HepG2 (cell line): ENCODE results near the gene SENP5. TPM values are rescaled to one million over a fixed set of nuclear protein-coding genes. Genes with fewer than 3 reads are reported as not detected.

Source experiments
- AGO2 ChIP-seq: fragments of 200-400 bp; formaldehyde crosslinking; optimal IDR thresholded peaks from 2 replicates; pipeline ENCODE3; 2017; ENCODE audit warnings: mild to moderate bottlenecking, low read depth, low read length, moderate library complexity
- ASH2L ChIP-seq: fragments of 300-600, 200-600 bp; sonication (generic); IDR thresholded peaks from 2 replicates; pipeline ENCODE4 v1.7.0; 2017; ENCODE audit warnings: low read depth, mild to moderate bottlenecking, moderate library complexity, mixed read lengths, low read length; ENCODE audit not compliant: insufficient read length
- EHMT2 ChIP-seq: fragments of 200-600 bp; sonication (generic); IDR thresholded peaks from 2 replicates; pipeline ENCODE4 v1.7.0; 2017; ENCODE audit warnings: antibody characterized with exemption, low read depth, low read length, borderline replicate concordance
- ERF ChIP-seq: IDR thresholded peaks from 2 replicates; pipeline ENCODE4 v1.6.1; 2018; ENCODE audit warnings: missing biosample characterization, missing genetic modification reagents
- GZF1 ChIP-seq: sonication (generic); formaldehyde crosslinking; IDR thresholded peaks from 2 replicates; pipeline ENCODE4 v1.5.1; 2020; ENCODE audit warnings: mild to moderate bottlenecking, missing genetic modification reagents
- HDAC1 ChIP-seq: sonication (generic); formaldehyde crosslinking; IDR thresholded peaks from 2 replicates; pipeline ENCODE4 v1.5.1; 2020; ENCODE audit warnings: mild to moderate bottlenecking, missing genetic modification reagents
- LCORL ChIP-seq, 2 experiments: fragments of 450-650 bp in 1 of 2; sonication (generic) in 1 of 2; formaldehyde crosslinking in 1 of 2; IDR thresholded peaks; 2 replicates each; pipeline versions ENCODE4 v1.5.0 to v1.6.1; 2017 to 2020; ENCODE audit warnings: antibody characterized with exemption in 1 of 2, missing genetic modification reagents in 1 of 2
- MXI1 ChIP-seq: IDR thresholded peaks from 3 replicates; pipeline ENCODE4 v1.6.1; 2012; ENCODE audit warnings: low read depth, low read length, inconsistent platforms, borderline replicate concordance
- SAP130 ChIP-seq: IDR thresholded peaks from 2 replicates; pipeline ENCODE4 v1.6.1; 2016; ENCODE audit warnings: low read depth
- SMAD1 ChIP-seq: sonication (generic); formaldehyde crosslinking; IDR thresholded peaks from 2 replicates; pipeline ENCODE4 v1.4.0; 2020; ENCODE audit warnings: missing genetic modification reagents, low read depth, mild to moderate bottlenecking, borderline replicate concordance
- TEAD2 ChIP-seq: sonication (generic); formaldehyde crosslinking; IDR thresholded peaks from 2 replicates; pipeline ENCODE4 v1.9.0; 2021; ENCODE audit warnings: missing genetic modification reagents
- TEAD3 ChIP-seq: optimal IDR thresholded peaks from 2 replicates; pipeline ENCODE3; 2016; ENCODE audit warnings: borderline replicate concordance
- XBP1 ChIP-seq: sonication (generic); formaldehyde crosslinking; IDR thresholded peaks from 2 replicates; pipeline ENCODE4 v1.5.0; 2020; ENCODE audit warnings: missing genetic modification reagents
- ZMAT3 ChIP-seq: sonication (generic); formaldehyde crosslinking; conservative IDR thresholded peaks from 2 replicates; pipeline ENCODE4 v1.7.0; 2021; ENCODE audit warnings: missing genetic modification reagents
- ZNF354B ChIP-seq: sonication (generic); formaldehyde crosslinking; IDR thresholded peaks from 2 replicates; pipeline ENCODE4 v1.8.0; 2022; ENCODE audit warnings: mild to moderate bottlenecking, missing genetic modification reagents
- ZNF563 ChIP-seq: sonication (generic); formaldehyde crosslinking; IDR thresholded peaks from 2 replicates; pipeline ENCODE4 v1.8.0; 2022; ENCODE audit warnings: mild to moderate bottlenecking, moderate library complexity, missing genetic modification reagents
- polyA plus RNA-seq, 8 experiments: library from polyadenylated mRNA; depleted of rRNA in 3 of 8; stranded (reverse) in 7 of 8; unstranded in 1 of 8; fragments of >200 nt; fragmentation: Illumina TruSeq in 4 of 8; extraction: Trizol in 4 of 8; gene quantifications; 2 replicates each; pipeline versions ENCODE4 v1.2.1 to v1.2.3, GENCODE V29; 2011 to 2016; ENCODE audit warnings: low read depth in 4 of 8, missing spikeins in 1 of 8, mixed read lengths in 1 of 8; ENCODE audit not compliant: insufficient read depth in 1 of 8
- total RNA-seq, 5 experiments: library from RNA; depleted of rRNA; stranded (reverse); fragments of >200 nt; fragmentation: Illumina TruSeq; extraction: Trizol; gene quantifications; 2 replicates each; pipeline ENCODE4 v1.2.3, GENCODE V29; 2016; ENCODE audit warnings: low read depth in 1 of 5
- TF ChIP-seq, protein P1 (sequence below): sonication (generic); formaldehyde crosslinking; IDR thresholded peaks from 2 replicates; pipeline ENCODE4 v1.8.0; 2022; ENCODE audit warnings: missing genetic modification reagents, low read depth, mild to moderate bottlenecking, borderline replicate concordance
- TF ChIP-seq, protein P2 (sequence below): sonication (generic); formaldehyde crosslinking; IDR thresholded peaks from 2 replicates; pipeline ENCODE4 v1.4.0; 2020; ENCODE audit warnings: mild to moderate bottlenecking, missing genetic modification reagents
- TF ChIP-seq, protein P3 (sequence below): sonication (generic); formaldehyde crosslinking; IDR thresholded peaks from 2 replicates; pipeline ENCODE4 v1.4.0; 2020; ENCODE audit warnings: low read depth, missing genetic modification reagents
- TF ChIP-seq, protein P4 (sequence below): sonication (generic); formaldehyde crosslinking; IDR thresholded peaks from 2 replicates; pipeline ENCODE4 v1.4.0; 2020; ENCODE audit warnings: missing genetic modification reagents
- TF ChIP-seq, protein P5 (sequence below): sonication (generic); formaldehyde crosslinking; IDR thresholded peaks from 2 replicates; pipeline ENCODE4 v1.5.1; 2020; ENCODE audit warnings: mild to moderate bottlenecking, moderate library complexity, missing genetic modification reagents

The SENP5 gene
- total and polyA plus RNA-seq, 2 of the 13 experiments (the other 11 are each of a cell fraction or from before 2014, with no cell fraction given), result 17.6 to 30.9 TPM

DNA sequence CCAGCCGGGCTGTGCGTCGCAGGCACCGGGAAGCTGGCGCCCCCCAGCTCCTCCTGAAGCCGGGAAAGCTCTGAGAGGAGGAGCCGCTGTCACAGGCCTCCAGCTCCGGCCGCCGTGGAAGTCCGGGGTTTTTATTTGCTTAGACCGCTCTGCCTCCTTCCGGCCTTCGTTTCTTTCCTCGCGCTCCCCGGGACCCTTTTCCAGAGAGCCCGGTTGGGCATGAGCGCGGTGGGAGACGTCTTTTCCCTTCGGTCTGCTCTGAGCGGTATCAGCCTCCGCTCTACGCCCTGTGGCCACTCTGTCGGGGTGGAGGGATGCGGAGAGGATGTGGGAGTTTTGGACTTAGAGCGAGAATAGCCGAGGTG is 559 bp downstream of the SENP5 start (continued):
- TF ChIP-seq LCORL (IDR thresholded peaks at IDR 0.05) (no peak), LCORL (CRISPR knock-in tag; IDR thresholded peaks at IDR 0.05) (no peak), XBP1 (CRISPR knock-in tag) (no peak), TEAD3 (no peak), AGO2 (peak; percentile 50), MXI1 (no peak), EHMT2 (no peak), ZMAT3 (CRISPR knock-in tag) (no peak), TEAD2 (CRISPR knock-in tag) (no peak), GZF1 (CRISPR knock-in tag) (no peak), ZNF563 (no peak; the same call in 1 of the 2 replicates), ZNF354B (CRISPR knock-in tag) (no peak), SMAD1 (CRISPR knock-in tag) (no peak), SAP130 (CRISPR knock-in tag) (0 out of 2 replicates have a peak, but pooled peaks have one; percentile 11), ERF (no peak), ASH2L (peak; percentile 8), HDAC1 (no peak; the same call in 1 of the 2 replicates)
- TF ChIP-seq, protein P1, sequence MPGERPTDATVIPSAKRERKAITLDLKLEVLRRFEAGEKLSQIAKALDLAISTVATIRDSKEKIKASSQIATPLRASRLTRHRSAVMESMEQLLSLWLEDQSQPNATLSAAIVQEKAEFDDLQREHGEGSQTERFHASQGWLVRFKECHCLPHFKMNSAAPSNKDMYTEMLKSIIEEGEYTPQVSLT (CRISPR knock-in tag), result no peak
- TF ChIP-seq, protein P2, sequence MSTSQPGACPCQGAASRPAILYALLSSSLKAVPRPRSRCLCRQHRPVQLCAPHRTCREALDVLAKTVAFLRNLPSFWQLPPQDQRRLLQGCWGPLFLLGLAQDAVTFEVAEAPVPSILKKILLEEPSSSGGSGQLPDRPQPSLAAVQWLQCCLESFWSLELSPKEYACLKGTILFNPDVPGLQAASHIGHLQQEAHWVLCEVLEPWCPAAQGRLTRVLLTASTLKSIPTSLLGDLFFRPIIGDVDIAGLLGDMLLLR (CRISPR knock-in tag), result no peak
- TF ChIP-seq, protein P3, sequence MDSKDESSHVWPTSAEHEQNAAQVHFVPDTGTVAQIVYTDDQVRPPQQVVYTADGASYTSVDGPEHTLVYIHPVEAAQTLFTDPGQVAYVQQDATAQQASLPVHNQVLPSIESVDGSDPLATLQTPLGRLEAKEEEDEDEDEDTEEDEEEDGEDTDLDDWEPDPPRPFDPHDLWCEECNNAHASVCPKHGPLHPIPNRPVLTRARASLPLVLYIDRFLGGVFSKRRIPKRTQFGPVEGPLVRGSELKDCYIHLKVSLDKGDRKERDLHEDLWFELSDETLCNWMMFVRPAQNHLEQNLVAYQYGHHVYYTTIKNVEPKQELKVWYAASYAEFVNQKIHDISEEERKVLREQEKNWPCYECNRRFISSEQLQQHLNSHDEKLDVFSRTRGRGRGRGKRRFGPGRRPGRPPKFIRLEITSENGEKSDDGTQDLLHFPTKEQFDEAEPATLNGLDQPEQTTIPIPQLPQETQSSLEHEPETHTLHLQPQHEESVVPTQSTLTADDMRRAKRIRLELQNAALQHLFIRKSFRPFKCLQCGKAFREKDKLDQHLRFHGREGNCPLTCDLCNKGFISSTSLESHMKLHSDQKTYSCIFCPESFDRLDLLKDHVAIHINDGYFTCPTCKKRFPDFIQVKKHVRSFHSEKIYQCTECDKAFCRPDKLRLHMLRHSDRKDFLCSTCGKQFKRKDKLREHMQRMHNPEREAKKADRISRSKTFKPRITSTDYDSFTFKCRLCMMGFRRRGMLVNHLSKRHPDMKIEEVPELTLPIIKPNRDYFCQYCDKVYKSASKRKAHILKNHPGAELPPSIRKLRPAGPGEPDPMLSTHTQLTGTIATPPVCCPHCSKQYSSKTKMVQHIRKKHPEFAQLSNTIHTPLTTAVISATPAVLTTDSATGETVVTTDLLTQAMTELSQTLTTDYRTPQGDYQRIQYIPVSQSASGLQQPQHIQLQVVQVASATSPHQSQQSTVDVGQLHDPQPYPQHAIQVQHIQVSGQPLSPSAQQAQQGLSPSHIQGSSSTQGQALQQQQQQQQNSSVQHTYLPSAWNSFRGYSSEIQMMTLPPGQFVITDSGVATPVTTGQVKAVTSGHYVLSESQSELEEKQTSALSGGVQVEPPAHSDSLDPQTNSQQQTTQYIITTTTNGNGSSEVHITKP (CRISPR knock-in tag), result no peak
- TF ChIP-seq, protein P4, sequence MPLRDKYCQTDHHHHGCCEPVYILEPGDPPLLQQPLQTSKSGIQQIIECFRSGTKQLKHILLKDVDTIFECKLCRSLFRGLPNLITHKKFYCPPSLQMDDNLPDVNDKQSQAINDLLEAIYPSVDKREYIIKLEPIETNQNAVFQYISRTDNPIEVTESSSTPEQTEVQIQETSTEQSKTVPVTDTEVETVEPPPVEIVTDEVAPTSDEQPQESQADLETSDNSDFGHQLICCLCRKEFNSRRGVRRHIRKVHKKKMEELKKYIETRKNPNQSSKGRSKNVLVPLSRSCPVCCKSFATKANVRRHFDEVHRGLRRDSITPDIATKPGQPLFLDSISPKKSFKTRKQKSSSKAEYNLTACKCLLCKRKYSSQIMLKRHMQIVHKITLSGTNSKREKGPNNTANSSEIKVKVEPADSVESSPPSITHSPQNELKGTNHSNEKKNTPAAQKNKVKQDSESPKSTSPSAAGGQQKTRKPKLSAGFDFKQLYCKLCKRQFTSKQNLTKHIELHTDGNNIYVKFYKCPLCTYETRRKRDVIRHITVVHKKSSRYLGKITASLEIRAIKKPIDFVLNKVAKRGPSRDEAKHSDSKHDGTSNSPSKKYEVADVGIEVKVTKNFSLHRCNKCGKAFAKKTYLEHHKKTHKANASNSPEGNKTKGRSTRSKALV (CRISPR knock-in tag), result 0 out of 2 replicates have a peak, but pooled peaks have one; percentile 7
- TF ChIP-seq, protein P5, sequence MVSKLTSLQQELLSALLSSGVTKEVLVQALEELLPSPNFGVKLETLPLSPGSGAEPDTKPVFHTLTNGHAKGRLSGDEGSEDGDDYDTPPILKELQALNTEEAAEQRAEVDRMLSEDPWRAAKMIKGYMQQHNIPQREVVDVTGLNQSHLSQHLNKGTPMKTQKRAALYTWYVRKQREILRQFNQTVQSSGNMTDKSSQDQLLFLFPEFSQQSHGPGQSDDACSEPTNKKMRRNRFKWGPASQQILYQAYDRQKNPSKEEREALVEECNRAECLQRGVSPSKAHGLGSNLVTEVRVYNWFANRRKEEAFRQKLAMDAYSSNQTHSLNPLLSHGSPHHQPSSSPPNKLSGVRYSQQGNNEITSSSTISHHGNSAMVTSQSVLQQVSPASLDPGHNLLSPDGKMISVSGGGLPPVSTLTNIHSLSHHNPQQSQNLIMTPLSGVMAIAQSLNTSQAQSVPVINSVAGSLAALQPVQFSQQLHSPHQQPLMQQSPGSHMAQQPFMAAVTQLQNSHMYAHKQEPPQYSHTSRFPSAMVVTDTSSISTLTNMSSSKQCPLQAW (CRISPR knock-in tag), result peak; percentile 21; the same call in 1 of the 2 replicates
